NCI-H69 (cell line): ENCODE data around the gene ARHGAP26.

Experiments used
- DNase-seq: peaks from one replicate; lab custom pipeline; 2025; lab: John Stamatoyannopoulos, UW

The ARHGAP26 gene

DNA sequence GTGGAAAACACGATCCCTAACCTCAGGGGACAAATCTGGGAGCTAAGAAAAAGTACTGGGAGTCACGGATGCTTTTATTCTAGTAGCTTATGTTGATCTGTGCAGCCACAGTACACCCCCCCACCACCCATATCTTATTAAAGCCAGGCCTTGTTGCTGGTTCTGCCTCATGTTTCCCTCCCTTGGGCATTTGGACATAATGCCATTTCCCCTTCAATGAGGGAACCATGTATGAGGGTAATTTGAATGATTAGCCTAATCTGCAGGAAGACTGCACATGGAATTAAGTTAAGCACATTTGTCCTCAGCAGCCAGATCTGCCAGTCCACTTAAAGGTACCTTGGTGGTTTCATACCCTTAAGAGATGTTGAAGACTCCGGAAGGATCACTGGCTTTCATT lies 102.0 kb downstream of the ARHGAP26 start:
- DNase-seq: peak; percentile 47

DNA sequence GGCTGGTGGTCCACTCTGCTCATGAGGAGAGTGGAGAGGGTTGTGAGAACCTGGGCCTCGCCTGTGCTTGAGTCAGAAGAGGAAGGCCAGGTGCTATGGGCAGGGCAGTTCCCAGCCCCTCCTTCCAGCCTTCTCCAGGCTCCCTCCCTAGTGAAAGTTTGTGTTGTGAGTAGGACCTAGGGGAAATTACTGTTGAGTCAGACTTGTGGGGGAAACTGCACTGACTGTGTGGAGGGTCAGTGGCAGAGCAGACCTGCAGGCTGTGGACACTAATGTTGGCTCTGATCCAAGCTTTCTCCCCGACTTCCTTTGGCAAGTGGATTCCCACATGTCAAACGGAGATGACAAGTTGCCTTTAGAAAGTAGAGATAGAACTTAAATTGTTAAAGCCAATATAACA lies 102.6 kb downstream of the ARHGAP26 start:
- peak; percentile 32 for DNase-seq

DNA sequence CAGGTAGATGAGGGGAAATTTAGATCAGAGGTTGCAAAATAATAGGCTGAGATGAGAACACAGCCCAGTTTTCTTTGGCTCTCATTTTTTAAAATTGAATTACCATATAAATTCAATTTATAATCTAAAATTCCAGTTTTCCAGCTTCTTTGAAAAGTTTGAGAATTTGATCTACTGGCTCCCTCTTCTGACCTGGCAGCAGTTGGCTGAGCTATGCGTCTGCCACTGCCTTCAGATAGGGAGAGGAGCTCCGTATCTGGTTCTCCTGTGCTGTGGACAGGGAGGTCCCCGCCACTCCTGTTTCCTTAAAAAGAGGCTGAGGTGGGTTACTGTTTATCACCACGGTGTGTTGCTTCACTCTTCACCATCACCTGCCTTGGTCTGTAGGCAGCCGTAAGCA lies 103.7 kb downstream of the ARHGAP26 start:
- no peak for DNase-seq

DNA sequence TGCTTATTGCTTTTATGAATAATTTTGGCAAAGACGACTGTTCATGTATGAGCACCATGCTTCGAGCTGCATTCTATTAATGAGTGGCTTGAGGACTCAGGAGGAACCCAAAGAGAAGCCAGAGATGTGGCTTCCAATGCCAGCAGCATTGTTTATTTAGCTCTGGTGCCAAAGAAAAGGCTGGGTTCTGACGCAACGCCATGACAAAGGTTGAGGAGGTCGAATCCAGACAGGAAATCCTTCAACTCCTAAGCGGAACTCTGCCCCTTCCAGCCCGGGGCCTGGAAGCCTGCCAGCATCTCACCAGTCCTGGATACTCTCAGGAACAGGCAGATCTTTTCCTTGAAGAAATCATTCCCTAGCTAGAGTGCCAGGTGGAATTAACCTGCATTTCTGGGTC lies 104.4 kb downstream of the ARHGAP26 start:
- DNase-seq: peak; percentile 88

DNA sequence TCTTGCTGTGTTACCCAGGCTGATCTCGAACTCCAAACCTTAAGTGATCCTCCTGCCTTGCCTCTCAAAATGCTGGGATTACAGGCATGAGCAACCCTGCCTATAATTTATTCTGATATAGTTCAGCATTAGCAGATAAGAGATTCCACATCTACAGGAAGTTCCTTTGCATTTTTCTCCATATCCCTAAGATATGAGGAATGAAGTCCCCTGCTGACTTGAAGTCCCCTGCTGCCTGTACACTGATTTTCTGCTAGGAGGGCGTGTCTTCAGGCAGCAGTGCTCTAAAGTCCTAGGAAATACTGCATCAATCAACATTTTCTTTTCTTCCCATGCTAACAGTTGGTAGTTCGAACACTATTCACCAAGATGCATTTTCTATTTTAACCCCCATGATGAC lies 105.8 kb downstream of the ARHGAP26 start:
- DNase-seq: no peak

DNA sequence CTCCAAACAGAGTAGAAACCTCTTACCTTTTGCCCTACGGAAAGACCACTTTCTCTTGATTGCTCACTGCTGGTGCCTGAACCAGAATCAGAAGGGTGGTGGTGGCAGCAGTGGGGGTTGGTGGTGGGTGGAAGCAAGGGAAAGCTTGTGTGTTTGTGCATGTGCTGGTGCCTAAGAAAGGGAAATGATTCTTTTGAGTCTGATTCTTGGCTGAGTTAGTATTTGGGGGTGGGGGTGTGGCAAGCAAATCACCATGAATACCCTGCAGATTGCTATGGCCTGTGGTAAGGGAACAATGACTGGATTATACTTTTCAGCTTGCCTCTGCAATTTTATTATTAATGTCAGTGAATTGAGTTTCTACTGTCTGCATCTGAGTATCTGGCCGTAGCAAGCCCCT lies 106.6 kb downstream of the ARHGAP26 start:
- no peak for DNase-seq

DNA sequence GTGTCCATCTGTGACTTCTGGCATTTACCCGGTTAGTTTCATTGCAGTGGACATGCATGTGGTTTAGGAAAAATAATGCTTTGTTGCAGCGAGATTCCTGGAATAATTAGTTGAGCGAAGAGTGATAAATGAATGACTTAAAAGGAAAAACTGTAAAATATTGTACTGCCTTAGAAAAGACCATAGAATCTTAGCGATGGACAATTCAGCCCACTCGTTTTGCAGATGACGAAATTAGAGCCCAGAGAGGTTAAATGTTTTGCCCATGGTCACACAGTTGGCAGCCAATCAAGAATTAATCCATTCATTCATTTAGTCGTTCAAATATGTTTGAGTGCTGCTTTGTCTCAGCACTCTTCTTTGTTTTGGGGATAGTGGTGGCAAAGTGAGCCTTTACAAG lies 107.9 kb downstream of the ARHGAP26 start:
- no peak for DNase-seq

DNA sequence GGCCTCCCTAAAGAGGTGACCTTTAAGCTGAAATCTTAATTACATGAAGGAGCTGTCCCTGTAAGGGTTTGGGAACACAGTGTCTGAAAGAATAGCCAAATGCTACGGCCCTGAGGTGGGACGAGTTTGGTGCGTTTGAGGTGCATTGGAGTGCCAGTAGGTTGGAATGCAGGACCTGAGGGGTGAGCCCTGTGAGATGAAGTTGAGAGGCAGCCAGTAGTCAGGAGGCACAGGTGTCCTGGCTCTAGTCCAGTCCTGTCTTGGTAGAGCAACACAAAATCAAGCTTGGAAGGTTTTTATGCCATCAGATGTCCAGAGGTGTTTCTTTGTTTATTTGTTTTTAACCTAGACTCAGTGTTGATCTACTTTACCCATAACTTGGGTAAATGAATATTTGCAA lies 108.5 kb downstream of the ARHGAP26 start:
- DNase-seq: peak; percentile 20

DNA sequence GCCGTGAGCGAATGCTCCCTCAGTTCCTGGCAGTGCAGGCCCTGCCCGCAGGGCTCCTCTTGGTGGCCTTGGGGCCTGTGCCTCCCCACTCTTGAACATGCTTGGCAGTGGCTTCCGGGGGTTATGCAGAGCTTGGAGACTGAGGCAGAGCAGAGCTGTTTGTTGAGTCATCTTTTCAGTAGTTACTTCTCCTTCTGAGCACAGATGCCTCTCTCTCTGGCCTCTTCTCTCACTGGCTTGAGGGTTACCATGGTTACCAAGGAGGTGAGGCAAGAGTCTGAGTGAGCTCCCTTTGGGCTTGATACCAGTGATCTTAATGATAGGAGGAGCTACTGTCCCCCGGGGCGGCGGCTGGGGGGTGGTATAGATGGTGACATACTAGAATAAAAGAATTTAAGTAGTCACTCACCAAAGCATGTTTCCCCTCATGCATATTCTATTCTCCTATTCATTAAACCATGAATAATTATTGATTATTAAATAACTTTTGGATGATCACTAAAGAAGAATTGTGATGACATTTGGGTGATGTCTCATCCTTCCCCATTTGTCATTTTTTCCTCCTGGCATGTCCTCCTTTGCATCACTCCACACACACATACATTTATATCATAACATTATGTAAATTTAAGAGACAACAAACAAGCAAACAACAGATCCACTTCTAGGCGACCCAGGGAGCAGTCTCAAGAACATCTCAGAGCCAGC lies 111.1 kb downstream of the ARHGAP26 start:
- DNase-seq: peak; percentile 38

DNA sequence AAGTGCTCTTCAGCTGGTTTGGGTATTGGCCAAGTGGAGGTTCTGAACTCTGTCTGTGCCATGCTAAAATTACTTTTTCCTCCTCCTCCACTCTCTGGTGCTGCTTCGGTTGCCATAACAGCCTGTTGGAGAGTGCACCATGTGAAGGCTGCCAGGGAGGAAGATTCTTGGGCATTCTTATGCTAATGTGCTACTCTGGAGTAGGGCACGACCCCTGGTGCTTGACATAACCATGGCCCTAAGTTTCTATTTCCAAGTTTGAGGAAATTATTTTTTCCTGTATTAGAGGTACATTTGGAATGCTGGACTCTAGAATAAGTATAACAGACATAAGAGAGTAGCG lies 111.6 kb downstream of the ARHGAP26 start:
- DNase-seq: no peak

DNA sequence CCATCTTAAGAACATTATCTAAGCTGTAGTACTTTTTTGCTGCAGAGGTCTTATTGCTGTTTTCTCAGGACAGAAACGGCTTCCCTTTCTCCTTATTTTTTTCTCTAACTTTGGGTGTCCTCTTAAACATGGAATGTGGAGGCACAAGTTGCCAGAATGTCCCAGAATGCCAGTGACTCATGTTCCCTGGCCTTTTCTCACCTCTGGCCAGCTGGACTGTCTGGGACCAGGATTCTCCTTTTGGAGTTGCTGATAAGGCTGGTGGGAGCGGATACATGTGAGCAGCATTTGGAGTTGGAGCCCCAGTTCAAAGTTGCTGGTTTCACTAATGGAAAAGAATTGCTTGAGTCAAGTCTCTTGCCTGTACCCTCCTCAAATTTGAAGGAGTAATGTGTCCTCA lies 112.8 kb downstream of the ARHGAP26 start:
- DNase-seq: no peak

DNA sequence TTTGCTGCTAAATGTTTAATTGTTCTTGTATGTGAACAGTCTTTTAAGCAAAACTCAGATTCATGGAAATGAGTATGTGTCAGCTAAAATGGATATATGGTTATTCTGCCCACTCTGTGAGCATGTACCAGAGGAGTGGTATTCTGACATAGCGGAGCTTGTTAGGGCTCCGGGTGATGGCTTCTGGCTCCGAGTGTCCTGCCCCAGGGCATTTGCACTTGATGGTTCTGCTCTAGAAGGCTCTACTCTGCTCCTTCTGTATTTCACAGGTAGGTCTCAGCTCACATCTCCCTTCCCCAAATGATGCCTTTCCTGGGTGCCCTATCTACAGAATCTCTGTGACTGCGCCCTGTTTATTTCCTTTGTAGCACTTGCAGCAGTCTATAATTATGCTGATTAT lies 113.3 kb downstream of the ARHGAP26 start:
- DNase-seq: no peak

DNA sequence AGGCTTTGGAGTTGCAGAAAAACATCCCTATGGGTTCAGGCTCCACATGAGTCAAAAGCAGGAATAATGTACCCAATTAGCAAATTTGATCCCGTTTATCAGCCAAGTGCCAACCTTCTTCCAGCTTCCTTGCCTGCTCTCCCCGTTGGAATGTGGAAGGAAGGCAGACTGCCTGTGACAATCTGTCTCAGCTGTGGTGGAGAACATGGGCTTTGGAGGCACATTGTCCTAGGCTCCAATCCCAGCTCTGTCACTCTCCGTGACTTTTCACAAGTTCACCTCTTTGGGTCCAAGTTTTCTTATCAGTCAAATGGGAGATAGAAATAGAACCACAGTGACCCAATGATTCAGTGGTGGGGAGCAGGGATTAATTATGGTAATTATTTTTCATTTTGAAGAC lies 113.9 kb downstream of the ARHGAP26 start:
- no peak for DNase-seq

DNA sequence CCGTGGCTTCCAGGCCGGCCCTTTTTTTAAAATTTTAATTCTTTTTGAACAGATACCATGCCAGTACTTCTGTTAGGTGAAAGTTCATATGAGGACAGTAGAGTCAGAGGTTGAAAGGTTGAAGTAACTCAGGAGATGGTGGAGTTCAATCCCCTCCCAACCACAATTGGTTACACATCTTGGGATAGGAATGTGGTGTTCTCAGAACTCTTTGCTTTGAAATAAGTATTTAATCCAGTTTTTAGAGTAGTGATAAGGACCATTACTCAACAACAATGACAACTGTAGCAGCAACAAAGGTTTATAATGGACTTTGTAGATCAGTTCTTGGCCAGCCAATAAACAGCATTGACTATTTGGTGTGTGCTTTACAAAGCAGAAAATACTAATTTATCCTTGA lies 116.0 kb downstream of the ARHGAP26 start:
- no peak for DNase-seq

DNA sequence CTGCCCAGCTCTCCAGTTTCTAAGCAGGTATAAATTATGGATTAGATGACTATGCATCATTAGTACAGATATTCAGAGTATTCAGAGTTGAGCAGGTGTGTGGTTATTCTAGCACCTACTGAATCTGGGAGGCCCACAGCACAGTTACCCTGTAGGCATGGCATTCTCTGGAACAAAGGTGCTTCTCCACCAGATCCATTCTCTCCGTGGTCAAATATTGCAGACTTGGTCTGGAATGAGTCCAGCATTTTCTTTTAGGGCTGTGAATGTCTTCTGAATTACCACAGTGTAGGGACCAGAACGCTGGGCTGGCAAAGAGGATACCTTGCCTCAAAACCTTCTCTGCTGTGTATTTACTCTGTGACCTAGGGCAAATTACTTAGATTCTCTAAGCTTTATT lies 116.8 kb downstream of the ARHGAP26 start:
- no peak for DNase-seq

DNA sequence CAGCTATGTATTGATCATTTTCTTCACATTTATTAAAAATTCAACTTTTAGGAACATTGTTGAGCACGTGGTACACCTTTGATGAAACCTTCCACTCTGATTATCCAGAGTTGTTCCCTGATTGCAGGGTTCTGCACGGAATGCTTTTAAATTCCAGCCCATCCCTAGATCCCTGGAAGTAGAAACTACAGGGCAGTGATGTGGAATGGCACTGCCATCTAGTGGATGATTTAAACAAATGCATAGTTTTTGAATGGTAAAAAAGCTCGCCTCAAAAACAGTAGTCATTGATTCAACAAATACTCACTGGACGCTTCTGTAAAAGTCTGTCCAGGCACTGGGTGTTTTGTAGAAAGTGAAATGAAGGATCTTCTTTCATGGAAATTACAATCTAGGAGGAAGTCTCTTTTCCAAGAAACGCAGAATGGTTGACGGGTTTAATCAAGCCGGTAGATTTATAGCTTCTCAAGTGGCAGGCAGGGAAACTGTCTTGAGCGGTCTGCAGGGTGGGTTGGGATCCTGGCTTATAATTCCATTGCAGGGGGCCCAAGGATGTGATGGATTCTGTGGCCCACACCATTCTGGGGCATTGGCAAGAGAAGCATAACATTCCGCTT lies 118.4 kb downstream of the ARHGAP26 start:
- peak; percentile 66 for DNase-seq

DNA sequence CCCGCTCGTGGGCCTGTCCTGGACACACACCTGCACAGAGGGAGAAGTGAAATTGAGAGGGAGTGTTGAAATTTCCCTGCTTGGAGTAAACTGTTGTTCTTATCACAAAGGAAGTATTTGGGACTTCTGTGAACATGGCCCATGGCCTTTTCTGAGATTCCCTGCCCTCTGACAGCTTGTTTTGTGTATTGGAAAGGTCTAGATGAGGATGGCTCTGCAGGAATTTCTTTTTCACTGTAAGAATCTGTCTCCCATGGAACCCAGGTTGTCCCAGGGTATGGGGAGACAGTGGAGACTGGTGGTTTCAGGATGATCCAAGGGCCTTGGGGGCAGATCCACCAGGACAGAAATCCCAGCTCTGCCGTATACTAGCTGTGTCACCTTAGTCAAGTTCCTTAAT lies 121.8 kb downstream of the ARHGAP26 start:
- DNase-seq: no peak

DNA sequence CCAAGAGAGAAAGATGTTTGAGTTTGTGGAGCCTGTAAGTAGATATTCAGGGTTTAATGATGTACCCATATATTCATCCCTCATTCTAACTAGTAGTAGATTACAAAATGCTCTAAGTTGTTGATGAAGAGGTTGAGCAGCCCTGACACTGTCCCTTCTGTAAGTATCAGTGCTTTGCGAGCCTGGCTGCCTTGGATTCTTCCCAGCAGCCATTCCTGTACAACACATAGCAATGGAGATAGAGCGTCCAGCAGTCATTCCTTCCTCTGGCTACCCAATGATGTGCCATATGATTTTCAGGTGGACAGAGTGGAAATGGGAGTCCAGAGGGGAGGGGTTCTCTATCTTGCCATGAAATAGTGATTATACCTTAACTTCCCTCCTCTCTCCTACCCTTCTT lies 124.1 kb downstream of the ARHGAP26 start:
- DNase-seq: no peak

DNA sequence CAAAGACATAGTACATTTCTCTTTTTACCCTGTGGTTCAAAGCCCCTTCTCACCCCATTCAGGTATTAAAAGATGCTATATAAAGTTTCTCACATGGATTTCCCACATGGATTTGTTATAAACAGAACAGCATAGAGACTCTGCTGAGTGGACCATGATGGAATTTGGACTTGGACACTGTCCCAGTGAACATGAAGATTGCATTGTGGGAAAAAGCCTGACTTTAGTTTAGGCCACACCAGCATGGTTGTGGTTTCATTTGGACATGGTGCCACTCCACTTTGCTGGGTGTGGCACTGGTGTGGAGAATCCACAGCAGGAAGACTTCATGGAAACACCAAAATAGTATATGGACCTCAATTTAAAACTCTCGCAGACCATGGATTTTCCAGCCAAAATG lies 124.6 kb downstream of the ARHGAP26 start:
- no peak for DNase-seq

DNA sequence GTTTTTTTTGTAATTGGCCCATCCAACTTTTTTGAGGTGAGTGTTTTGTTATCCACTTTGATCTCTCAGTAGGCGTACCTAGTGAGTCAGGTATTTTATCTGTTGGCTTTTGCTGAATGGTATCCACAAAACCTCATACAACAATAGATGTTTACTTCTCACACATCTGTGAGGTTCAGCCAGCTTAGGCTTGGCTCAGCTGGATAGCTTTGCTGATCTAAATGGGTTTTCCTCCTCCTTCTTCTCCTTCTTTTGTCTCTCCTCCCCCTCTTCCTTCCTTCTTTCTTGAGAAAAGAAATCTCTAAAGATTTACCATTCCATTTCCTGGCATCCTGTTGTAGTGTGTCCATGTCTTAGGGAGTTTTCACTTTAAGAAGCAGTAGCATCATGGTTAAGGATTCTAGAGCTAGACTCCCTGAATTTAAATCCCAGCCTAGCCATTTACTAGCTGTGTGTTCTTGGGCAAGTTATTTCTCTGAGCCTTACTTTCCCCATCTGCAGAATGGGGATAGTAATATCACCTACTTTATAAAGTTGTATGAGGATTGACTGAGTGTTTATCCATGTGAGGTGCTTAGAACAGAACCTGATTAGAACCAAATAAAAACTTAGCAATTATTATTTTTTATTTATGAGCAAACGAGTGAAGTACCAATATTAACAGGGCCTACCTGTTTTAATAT lies 126.3 kb downstream of the ARHGAP26 start:
- no peak for DNase-seq

DNA sequence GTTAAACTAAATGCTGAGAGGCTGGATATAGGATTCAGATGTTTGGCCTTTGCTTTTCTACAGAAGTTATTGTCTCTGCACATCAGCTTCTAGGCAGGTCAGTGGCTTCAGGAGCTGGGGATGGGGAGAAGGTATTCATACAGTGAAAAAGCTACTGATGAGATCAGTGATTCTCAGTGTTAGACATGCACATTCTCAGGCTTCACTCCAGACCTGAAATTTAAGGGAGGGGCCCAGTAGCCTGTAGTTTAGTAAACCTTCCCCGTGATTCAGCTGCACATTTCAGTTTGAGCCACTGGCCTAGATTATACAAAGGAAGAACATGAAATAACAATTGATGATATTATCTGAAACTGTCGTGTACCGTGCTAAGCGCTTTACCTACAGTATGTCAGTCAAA lies 127.2 kb downstream of the ARHGAP26 start:
- DNase-seq: no peak

DNA sequence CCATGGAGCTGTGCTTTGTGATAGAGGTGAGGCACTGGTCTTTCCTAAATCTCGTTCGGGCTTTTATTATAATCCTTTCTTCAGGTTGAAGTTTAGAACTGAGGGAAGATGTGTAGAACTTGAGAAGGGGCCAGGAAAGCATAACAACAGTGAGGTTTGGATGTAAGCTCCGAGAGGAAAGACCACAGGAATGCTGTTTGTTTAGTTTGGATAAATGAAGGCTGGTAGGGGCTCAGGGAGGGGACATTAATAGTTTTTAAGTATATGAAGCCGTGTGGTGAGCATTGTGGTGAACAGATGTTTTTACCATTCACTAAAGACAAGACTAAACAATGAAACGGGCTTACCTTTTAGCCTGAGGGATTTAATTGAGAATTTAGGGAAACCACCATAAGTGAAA lies 130.8 kb downstream of the ARHGAP26 start:
- DNase-seq: no peak

DNA sequence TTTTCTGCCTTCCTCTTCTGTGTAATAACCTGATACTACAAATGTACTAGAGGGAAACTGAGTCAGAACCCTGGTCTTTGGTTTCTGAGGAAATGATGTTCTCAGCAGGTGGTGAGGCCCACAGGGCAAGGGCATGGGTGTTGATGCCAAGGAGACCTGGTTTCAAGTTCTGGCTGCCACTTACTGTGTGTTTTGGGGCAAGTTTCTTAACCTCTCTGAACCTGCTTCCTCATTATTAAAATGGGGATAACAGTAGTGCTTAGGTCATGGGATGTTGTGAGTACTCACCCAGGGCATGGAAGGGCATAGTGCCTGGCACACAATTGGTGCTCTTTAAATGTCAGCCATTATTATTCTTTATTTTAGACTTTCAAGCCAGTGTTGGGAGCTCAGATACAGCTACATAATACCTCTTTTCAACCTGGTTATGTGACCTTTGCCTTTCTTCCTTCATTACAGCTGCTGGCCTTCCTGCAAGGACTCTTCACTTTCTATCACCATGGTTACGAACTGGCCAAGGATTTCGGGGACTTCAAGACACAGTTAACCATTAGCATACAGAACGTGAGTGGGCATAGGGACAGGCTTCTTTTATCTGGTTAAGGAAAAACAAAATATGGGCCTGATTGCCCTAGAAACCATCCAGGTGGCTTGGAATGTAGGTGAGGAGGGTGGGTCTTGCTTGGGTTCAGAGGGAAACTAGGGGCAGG lies 131.5 kb downstream of the ARHGAP26 start:
- no peak for DNase-seq
